ENCODE measurements around the gene GTF2H4.

DNA sequence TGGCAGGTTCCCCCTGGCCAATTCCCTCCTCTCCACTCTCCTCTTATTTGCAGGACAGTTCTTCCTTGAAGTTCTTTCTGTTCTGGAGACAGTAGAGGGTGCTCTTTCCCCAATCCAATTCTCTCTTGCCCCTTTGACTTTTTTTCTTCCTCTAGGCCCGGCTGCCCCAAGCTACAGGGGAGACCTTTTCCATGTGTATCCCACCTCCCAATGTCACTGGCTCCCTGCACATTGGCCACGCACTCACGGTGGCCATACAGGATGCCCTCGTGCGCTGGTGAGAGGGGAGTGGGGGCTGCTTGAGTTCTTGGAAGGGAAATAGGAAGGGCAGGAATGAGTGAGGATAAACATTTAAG is 7.6 kb downstream of the GTF2H4 start:
- TF ChIP-seq CTCF (IDR thresholded peaks at IDR 0.05) (peak in 3 of 4 experiments; percentile 63 to 72 (median 65)), POLR2A (IDR thresholded peaks at IDR 0.05) (no peak), POLR2AphosphoS5 (IDR thresholded peaks at IDR 0.05) (no peak), EP300 (IDR thresholded peaks at IDR 0.05) (no peak)

Measured in gastroesophageal sphincter (tissue), 3 donors.